WTC11 (cell line): ENCODE measurements around the gene WDR59. TPM values are rescaled to one million over a fixed set of nuclear protein-coding genes. Genes with fewer than 3 reads are reported as not detected.

Experiments
- total RNA-seq: library from RNA; stranded (reverse); gene quantifications from 3 replicates; pipeline ENCODE4 v1.2.3, GENCODE V29; 2021

Gene WDR59
- total RNA-seq, 1 experiment from 2014 or later, result 100 TPM

Other genes with a start within 250 kb of the WDR59 start
- gene FA2H, start 210.3 kb downstream of the WDR59 start, total RNA-seq, result 6.0 to 10.9 TPM (median 6.6 TPM) in 3 replicates
- gene ZNRF1, start 13.9 kb upstream of the WDR59 start, total RNA-seq, result 44.3 to 47.6 TPM (median 46.5 TPM) in 3 replicates
- gene LDHD, start 131.7 kb upstream of the WDR59 start, total RNA-seq, result 12.3 to 12.6 TPM (median 12.3 TPM) in 3 replicates
- gene ZFP1, start 163.4 kb upstream of the WDR59 start, total RNA-seq, result 9.7 to 11.7 TPM (median 10.3 TPM) in 3 replicates
- 5.8 to 11.8 TPM (median 6.8 TPM) in 3 replicates for gene CTRB2, start 222.0 kb upstream of the WDR59 start, total RNA-seq
- gene CTRB1, start 233.9 kb upstream of the WDR59 start, total RNA-seq, result 3.9 to 5.7 TPM (median 5.7 TPM) in 3 replicates